ENCODE results near the gene PTER. TPM values are rescaled to one million over a fixed set of nuclear protein-coding genes. Genes with fewer than 3 reads are reported as not detected.

PTER gene
- total RNA-seq, 2 experiments from 2014 or later: 22.8 to 29.7 TPM

- Histone ChIP-seq H3K27ac (ENCODE audit: low read depth, low read length, poor library complexity, severe bottlenecking) (no peak overlapping the region), H3K9me3 (ENCODE audit: low read length) (no peaks in the 10 kb centered on the region), H3K9me2 (ENCODE audit: insufficient read depth, low read length) (no peaks in the 10 kb centered on the region), H2AFZ (ENCODE audit: low read length) (no peak overlapping the region), H3K4me1 (ENCODE audit: insufficient read depth, low read length, poor library complexity, severe bottlenecking) (no peaks in the 10 kb centered on the region), H3K79me2 (ENCODE audit: insufficient read depth, low read depth, low read length) (no peaks in the 10 kb centered on the region), H3K36me3 (ENCODE audit: insufficient read depth, low read length) (no peaks in the 10 kb centered on the region), H4K20me1 (ENCODE audit: insufficient read depth, low read length) (no peaks in the 10 kb centered on the region), H3K4me2 (ENCODE audit: low read length) (no peak overlapping the region), H3K4me3 (ENCODE audit: low read depth, low read length, poor library complexity, severe bottlenecking) (no peak overlapping the region)
- DNase-seq (ENCODE audit: low spot score): no peak
- CTCF ChIA-PET (ENCODE audit: unreplicated experiment): no interaction called here
- TF ChIP-seq EZH2phosphoT487 (IDR thresholded peaks at IDR 0.05; ENCODE audit: borderline replicate concordance, low read depth, low read length): no peak
- TF ChIP-seq, protein P1, sequence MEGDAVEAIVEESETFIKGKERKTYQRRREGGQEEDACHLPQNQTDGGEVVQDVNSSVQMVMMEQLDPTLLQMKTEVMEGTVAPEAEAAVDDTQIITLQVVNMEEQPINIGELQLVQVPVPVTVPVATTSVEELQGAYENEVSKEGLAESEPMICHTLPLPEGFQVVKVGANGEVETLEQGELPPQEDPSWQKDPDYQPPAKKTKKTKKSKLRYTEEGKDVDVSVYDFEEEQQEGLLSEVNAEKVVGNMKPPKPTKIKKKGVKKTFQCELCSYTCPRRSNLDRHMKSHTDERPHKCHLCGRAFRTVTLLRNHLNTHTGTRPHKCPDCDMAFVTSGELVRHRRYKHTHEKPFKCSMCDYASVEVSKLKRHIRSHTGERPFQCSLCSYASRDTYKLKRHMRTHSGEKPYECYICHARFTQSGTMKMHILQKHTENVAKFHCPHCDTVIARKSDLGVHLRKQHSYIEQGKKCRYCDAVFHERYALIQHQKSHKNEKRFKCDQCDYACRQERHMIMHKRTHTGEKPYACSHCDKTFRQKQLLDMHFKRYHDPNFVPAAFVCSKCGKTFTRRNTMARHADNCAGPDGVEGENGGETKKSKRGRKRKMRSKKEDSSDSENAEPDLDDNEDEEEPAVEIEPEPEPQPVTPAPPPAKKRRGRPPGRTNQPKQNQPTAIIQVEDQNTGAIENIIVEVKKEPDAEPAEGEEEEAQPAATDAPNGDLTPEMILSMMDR (conservative IDR thresholded peaks at IDR 0.05; ENCODE audit: low read length): no peak
- no TSS peak for BruUV-seq (replicated peaks)
- POLR2A ChIA-PET: interaction anchor here (0.5 kb wide), 1 partner anchor 232 kb away, joined by 5 read pairs; no protein-coding TSS in a partner anchor
- intact Hi-C loops (cut with micrococcal nuclease; ENCODE audit: unreplicated experiment): no loop called here
Observed at GRCh38 chr10:16519250-16519907, 82.6 kb downstream of the PTER start.

DNA sequence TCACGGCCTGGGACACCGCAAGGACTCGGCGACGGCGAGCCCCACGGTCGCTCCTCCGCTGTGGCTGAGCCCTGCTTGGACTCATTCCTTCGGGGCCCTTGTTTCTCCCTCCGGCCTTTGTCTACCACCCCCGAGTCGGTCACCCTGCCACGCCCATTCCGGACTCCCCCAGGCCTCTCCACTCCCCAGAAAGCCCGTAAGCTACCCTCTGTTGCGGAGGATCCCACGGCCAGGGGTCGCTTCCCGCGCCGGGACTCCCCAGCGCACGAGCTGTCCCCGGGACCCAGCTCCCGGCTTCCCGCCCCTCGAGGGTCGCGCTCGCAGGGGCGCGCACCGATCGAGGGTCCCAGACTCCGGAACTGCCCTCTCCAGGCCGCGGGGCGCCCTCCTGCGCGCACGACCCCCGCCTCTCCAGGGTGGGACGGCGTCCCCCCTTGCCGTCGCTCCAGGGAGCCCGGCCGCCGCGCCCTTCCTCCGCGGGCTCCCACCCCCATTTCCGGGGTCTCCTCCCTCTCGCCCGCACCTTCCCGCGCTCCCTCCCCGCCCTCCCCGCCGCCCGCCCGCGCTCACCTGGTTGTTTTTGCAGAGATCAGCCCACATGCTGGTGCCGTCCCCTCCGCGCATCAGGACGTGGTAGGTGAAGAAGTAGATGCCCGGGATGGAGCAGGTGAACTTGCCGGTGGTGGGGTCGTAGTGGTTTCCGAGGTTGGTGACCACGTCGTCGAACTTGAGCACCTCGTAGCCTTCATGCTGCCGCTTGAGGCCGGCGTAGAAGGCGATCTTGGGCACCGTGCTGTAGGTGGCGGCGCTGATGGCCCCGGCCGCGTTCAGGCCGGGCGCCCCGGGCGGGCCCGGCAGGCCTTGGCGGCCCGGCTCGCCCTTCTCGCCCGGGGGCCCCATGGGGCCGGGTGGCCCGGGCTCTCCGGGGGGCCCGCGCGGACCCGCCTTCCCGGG, 83.4 kb downstream of the PTER start:
- Histone ChIP-seq H3K4me1 (ENCODE audit: insufficient read depth, low read length, poor library complexity, severe bottlenecking) (no peaks in the 10 kb centered on the region), H4K20me1 (ENCODE audit: insufficient read depth, low read length) (no peaks in the 10 kb centered on the region), H3K9me2 (ENCODE audit: insufficient read depth, low read length) (no peaks in the 10 kb centered on the region), H3K4me3 (ENCODE audit: low read depth, low read length, poor library complexity, severe bottlenecking) (no peak overlapping the region), H2AFZ (ENCODE audit: low read length) (no peak overlapping the region), H3K27ac (ENCODE audit: low read depth, low read length, poor library complexity, severe bottlenecking) (no peak overlapping the region), H3K79me2 (ENCODE audit: insufficient read depth, low read depth, low read length) (no peaks in the 10 kb centered on the region), H3K4me2 (ENCODE audit: low read length) (no peak overlapping the region), H3K9me3 (ENCODE audit: low read length) (no peaks in the 10 kb centered on the region), H3K36me3 (ENCODE audit: insufficient read depth, low read length) (no peaks in the 10 kb centered on the region)
- TF ChIP-seq EZH2phosphoT487 (IDR thresholded peaks at IDR 0.05; ENCODE audit: borderline replicate concordance, low read depth, low read length): no peak
- TF ChIP-seq, protein P1 (conservative IDR thresholded peaks at IDR 0.05; ENCODE audit: low read length): no peak
- ChIA-PET CTCF (ENCODE audit: unreplicated experiment) (no interaction called here), POLR2A (no interaction called here)
- BruUV-seq (replicated peaks): no TSS peak
- DNase-seq (ENCODE audit: low spot score): no peak
- intact Hi-C loops (cut with micrococcal nuclease; ENCODE audit: unreplicated experiment): no loop called here

All from OCI-LY7 (cell line).